ENCODE measurements around the gene KDSR. TPM values are rescaled to one million over a fixed set of nuclear protein-coding genes. Genes with fewer than 3 reads are reported as not detected.
A peak's percentile ranks its signal among the peaks of the same experiment; 100 is the strongest.

KDSR gene
- total and polyA plus RNA-seq, 9 of the 15 experiments (the other 6 are each of a cell fraction or from before 2014, with no cell fraction given), result 4.0 to 24.7 (median 12.4) TPM

- TF ChIP-seq LCOR (CRISPR knock-in tag; IDR thresholded peaks at IDR 0.05) (no peak), ETV6 (IDR thresholded peaks at IDR 0.05; ENCODE audit: borderline replicate concordance in 1 of 2, low read depth in 2 of 2, low read length in 1 of 2) (no peak), ETV6 (CRISPR knock-in tag; IDR thresholded peaks at IDR 0.05; ENCODE audit: borderline replicate concordance) (no peak), ETS1 (conservative IDR thresholded peaks at IDR 0.05; ENCODE audit: control insufficient read depth, low read depth, low read length) (no peak), RBM22 (IDR thresholded peaks at IDR 0.05; ENCODE audit: low read depth, low read length, poor library complexity, severe bottlenecking) (peak; percentile 30), ZNF232 (CRISPR knock-in tag; IDR thresholded peaks at IDR 0.05) (no peak), ETV5 (CRISPR knock-in tag; IDR thresholded peaks at IDR 0.05; ENCODE audit: low read depth) (peak; percentile 67; the same call in 1 of the 2 replicates), BDP1 (IDR thresholded peaks at IDR 0.05; ENCODE audit: insufficient read depth, insufficient read length) (no peak), KDM5B (IDR thresholded peaks at IDR 0.05; ENCODE audit: insufficient replicate concordance, low read depth, low read length) (peak; percentile 44), COPS2 (conservative IDR thresholded peaks at IDR 0.05) (no peak), ARHGAP35 (IDR thresholded peaks at IDR 0.05; ENCODE audit: partially characterized antibody) (no peak), ATF3 (IDR thresholded peaks at IDR 0.05) (peak; percentile 37; the same call in 1 of the 2 replicates), ATF3 (CRISPR knock-in tag; conservative IDR thresholded peaks at IDR 0.05) (no peak), DIDO1 (tag; IDR thresholded peaks at IDR 0.05; ENCODE audit: low read depth) (no peak), PCBP1 (IDR thresholded peaks at IDR 0.05; ENCODE audit: low read depth, low read length, poor library complexity, severe bottlenecking) (peak; percentile 27)
Measured at GRCh38 chr18:63366213-63367052, 573 bp downstream of the KDSR start (continued).
